C4-2B (cell line): ENCODE results near the gene LGALS12.

Experiments
- ZFX ChIP-seq: fragments of 450-650 bp; IDR thresholded peaks from 2 replicates; pipeline ENCODE4 v1.6.1; 2017
- TF ChIP-seq, protein P1 (sequence below): fragments of 450-650 bp; conservative IDR thresholded peaks from 2 replicates; pipeline ENCODE4 v1.5.1; 2017; ENCODE audit warnings: mild to moderate bottlenecking

DNA sequence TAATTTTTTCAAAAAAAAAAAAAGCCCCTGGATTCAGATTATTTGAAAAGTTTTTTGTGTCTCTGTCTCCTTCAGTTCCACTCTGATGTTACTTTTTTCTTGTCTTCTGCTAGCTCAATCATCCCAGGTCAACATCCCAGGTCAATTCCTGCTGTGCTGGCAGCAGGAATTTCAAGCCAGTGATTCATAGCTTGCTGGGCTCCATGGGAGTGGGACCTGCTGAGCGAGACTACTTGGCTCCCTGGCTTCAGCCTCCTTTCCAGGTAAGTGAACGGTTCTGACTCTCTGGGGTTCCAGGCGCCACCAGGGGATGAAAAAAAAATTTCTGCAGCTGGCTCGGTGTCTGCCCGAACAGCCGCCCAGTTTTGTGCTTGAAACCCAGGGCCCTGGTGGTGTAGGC, 46.3 kb upstream of the LGALS12 start:
- TF ChIP-seq, protein P1, sequence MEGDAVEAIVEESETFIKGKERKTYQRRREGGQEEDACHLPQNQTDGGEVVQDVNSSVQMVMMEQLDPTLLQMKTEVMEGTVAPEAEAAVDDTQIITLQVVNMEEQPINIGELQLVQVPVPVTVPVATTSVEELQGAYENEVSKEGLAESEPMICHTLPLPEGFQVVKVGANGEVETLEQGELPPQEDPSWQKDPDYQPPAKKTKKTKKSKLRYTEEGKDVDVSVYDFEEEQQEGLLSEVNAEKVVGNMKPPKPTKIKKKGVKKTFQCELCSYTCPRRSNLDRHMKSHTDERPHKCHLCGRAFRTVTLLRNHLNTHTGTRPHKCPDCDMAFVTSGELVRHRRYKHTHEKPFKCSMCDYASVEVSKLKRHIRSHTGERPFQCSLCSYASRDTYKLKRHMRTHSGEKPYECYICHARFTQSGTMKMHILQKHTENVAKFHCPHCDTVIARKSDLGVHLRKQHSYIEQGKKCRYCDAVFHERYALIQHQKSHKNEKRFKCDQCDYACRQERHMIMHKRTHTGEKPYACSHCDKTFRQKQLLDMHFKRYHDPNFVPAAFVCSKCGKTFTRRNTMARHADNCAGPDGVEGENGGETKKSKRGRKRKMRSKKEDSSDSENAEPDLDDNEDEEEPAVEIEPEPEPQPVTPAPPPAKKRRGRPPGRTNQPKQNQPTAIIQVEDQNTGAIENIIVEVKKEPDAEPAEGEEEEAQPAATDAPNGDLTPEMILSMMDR: no peak
- no peak for TF ChIP-seq ZFX
